Epithelial cell of esophagus (primary cell): ENCODE results near the gene COL7A1.

Source experiments
- DNase-seq: peaks from one replicate; pipeline ENCODE4 v3.0.0; 2010; ENCODE audit warnings: low read depth
- H3K4me3 ChIP-seq: 2 replicates; pipeline ENCODE4 v1.5.1; 2011; ENCODE audit warnings: mild to moderate bottlenecking, low read length, control low read depth
- CTCF ChIP-seq: IDR thresholded peaks from 2 replicates; pipeline ENCODE4 v1.5.1; 2011; ENCODE audit warnings: low read depth, mild to moderate bottlenecking, low read length, control low read depth, inconsistent platforms; ENCODE audit not compliant: insufficient read depth; ENCODE audit errors: missing control alignments

COL7A1 gene

GRCh38 chr3:48569808-48570450 lies 25.2 kb downstream of the COL7A1 start:
- TF ChIP-seq CTCF: no peak
- H3K4me3 ChIP-seq: no peak overlapping the region
- DNase-seq: no peak

DNA sequence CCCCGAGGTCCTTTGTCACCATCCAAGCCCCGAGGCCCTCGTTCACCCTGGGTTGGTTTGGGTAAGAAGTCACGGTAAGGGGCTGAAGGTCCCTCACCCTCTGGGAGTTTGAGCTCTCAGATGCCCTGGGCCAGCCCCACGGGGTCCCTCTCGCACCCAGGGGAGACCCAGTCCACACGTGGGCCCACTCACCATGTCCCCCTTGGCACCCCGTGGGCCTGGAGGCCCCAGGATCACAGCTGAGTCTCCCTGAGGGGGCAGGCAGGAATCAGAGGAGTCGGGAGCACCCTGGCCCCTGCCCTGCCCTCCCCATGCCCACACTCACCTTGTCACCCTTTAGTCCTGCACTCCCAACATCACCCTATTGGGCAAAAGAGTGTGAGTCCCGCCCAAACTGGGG lies 25.7 kb downstream of the COL7A1 start:
- no peak overlapping the region for H3K4me3 ChIP-seq
- no peak for TF ChIP-seq CTCF
- DNase-seq: no peak

DNA sequence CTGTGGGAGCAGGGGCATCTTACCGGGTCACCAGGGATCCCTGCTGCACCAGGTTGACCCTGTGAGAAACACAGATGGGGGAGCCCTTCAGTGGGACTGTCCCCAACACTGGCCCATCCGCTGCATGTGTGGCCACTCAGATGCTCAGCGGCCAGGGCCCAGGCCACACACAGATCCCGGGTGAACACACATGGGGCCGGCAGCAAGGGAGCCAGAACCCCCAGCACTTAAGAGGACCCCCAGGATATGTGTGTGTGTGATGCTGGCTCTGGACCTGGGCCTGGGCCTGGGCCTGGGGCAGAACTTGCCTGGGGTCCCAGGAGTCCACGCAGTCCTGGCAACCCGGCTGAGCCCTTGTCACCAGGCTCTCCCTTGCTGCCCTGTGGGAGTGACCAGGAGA lies 26.7 kb downstream of the COL7A1 start:
- no peak for DNase-seq
- H3K4me3 ChIP-seq: no peak overlapping the region
- no peak for TF ChIP-seq CTCF

- no peak overlapping the region for H3K4me3 ChIP-seq
- DNase-seq: no peak
- no peak for TF ChIP-seq CTCF
Observed at GRCh38 chr3:48567500-48567899, 27.6 kb downstream of the COL7A1 start.

DNA sequence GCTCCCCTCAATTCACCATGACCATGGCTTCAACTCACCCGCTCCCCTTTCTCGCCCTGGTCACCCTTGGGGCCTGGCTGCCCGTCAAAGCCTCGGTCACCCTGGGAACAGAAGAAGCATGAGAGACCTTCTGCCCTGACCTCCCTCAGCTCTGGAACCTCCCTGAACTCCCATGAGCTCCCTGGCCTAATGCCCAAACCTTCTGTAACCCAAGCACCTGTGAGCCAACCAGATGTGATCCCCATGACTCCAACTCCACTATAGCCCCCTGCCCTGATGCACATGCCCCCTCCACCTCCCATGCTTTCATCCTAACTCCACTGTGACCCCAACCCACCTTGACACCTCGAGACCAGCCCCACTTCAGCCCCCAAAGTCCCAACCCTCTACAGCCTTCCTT lies 28.0 kb downstream of the COL7A1 start:
- no peak overlapping the region for H3K4me3 ChIP-seq
- no peak for TF ChIP-seq CTCF
- DNase-seq: no peak

GRCh38 chr3:48566401-48566760 lies 28.7 kb downstream of the COL7A1 start:
- no peak overlapping the region for H3K4me3 ChIP-seq
- DNase-seq: no peak
- no peak for TF ChIP-seq CTCF
